Upper lobe of right lung (tissue), 1 donor: ENCODE results near the gene COL4A1. TPM values are rescaled to one million over a fixed set of nuclear protein-coding genes. Genes with fewer than 3 reads are reported as not detected.

Experiments used
- ATAC-seq: fragments of 200-7000 bp; cut with Tn5 transposase; one replicate; pipeline ENCODE4 v1.9.1; 2020; ENCODE audit warnings: mild to moderate bottlenecking, moderate library complexity
- DNase-seq: peaks from one replicate; pipeline ENCODE4 v3.0.0-alpha.2; 2020
- H3K27ac ChIP-seq: fragments of 200-600 bp; one replicate; pipeline ENCODE4 v1.8.0; 2022
- H3K27me3 ChIP-seq: fragments of 200-600 bp; one replicate; pipeline ENCODE4 v1.8.0; 2022; ENCODE audit warnings: mild to moderate bottlenecking
- H3K36me3 ChIP-seq: fragments of 200-600 bp; one replicate; pipeline ENCODE4 v1.8.0; 2022
- H3K4me1 ChIP-seq: fragments of 200-600 bp; one replicate; pipeline ENCODE4 v1.8.0; 2022
- H3K4me3 ChIP-seq: fragments of 200-600 bp; one replicate; pipeline ENCODE4 v1.8.0; 2022; ENCODE audit warnings: mild to moderate bottlenecking
- H3K9me3 ChIP-seq: fragments of 200-600 bp; one replicate; pipeline ENCODE4 v1.8.0; 2022
- CTCF ChIP-seq: fragments of 200-600 bp; IDR thresholded peaks from one replicate; pipeline ENCODE4 v1.8.0; 2022; ENCODE audit warnings: antibody characterized with exemption
- intact Hi-C: fragments of 100-400 bp; cut with DNase I; formaldehyde crosslinking; loops from one replicate; pipeline ENCODE4 v1.11.0; 2022
- total RNA-seq: library from RNA; stranded (reverse); fragmentation: NEBNext Ultra II Directional; extraction: Animal tissue kit (Norgen Biotek cat#: 25700); gene quantifications from one replicate; pipeline ENCODE4 v1.2.1, GENCODE V29; 2021
- donor health status: DM: no; HTN: yes; CAD: no; lungs with severe emphysema.

The COL4A1 gene
- total RNA-seq, 1 donor from 2014 or later: 242 TPM

- no peak overlapping the region for H3K4me3 ChIP-seq
- H3K27ac ChIP-seq: peak overlapping the region; percentile 55
- TF ChIP-seq CTCF: no peak
- ATAC-seq (no peak), DNase-seq (no peak)
- intact Hi-C loops: no loop called here
- peaks cover 6% of the 10 kb centered on the region for H3K36me3 ChIP-seq
- H3K9me3 ChIP-seq: no peaks in the 10 kb centered on the region
- peaks cover 12% of the 10 kb centered on the region for H3K4me1 ChIP-seq
- H3K27me3 ChIP-seq: no peaks in the 10 kb centered on the region
Measured at GRCh38 chr13:110352735-110353134, 45.8 kb upstream of the COL4A1 start.

GRCh38 chr13:110351636-110352420, 44.9 kb upstream of the COL4A1 start:
- no peaks in the 10 kb centered on the region for H3K27me3 ChIP-seq
- no peak for ATAC-seq
- no peak for TF ChIP-seq CTCF
- no peaks in the 10 kb centered on the region for H3K36me3 ChIP-seq
- H3K4me3 ChIP-seq: no peak overlapping the region
- intact Hi-C loops: no loop called here
- no peak for DNase-seq
- no peaks in the 10 kb centered on the region for H3K9me3 ChIP-seq
- peaks cover 12% of the 10 kb centered on the region for H3K4me1 ChIP-seq
- no peak overlapping the region for H3K27ac ChIP-seq

GRCh38 chr13:110350509-110350908, 43.6 kb upstream of the COL4A1 start:
- Histone ChIP-seq H3K9me3 (no peaks in the 10 kb centered on the region), H3K36me3 (no peaks in the 10 kb centered on the region), H3K4me3 (no peak overlapping the region), H3K4me1 (peaks cover 12% of the 10 kb centered on the region), H3K27me3 (no peaks in the 10 kb centered on the region), H3K27ac (no peak overlapping the region)
- no peak for TF ChIP-seq CTCF
- DNase-seq (no peak), ATAC-seq (no peak)
- intact Hi-C loops: no loop called here

- no peak for DNase-seq
- Histone ChIP-seq H3K9me3 (no peaks in the 10 kb centered on the region), H3K36me3 (no peaks in the 10 kb centered on the region), H3K4me1 (peaks cover 12% of the 10 kb centered on the region), H3K27ac (no peak overlapping the region), H3K4me3 (no peak overlapping the region), H3K27me3 (no peaks in the 10 kb centered on the region)
- TF ChIP-seq CTCF: no peak
- ATAC-seq: no peak
- intact Hi-C loops: no loop called here
Measured at GRCh38 chr13:110350049-110350448, 43.1 kb upstream of the COL4A1 start.

GRCh38 chr13:110349239-110349638, 42.3 kb upstream of the COL4A1 start:
- no peaks in the 10 kb centered on the region for H3K9me3 ChIP-seq
- intact Hi-C loops: no loop called here
- no peak for ATAC-seq
- DNase-seq: no peak
- H3K4me1 ChIP-seq: peaks cover 12% of the 10 kb centered on the region
- H3K27me3 ChIP-seq: no peaks in the 10 kb centered on the region
- H3K27ac ChIP-seq: peak overlapping the region; percentile 63
- H3K4me3 ChIP-seq: no peak overlapping the region
- H3K36me3 ChIP-seq: no peaks in the 10 kb centered on the region
- no peak for TF ChIP-seq CTCF
